IMR-90 (cell line): ENCODE data around the gene URB2. TPM values are rescaled to one million over a fixed set of nuclear protein-coding genes. Genes with fewer than 3 reads are reported as not detected.

Experiments
- ATAC-seq: fragments of 200-7000 bp; cut with Tn5 transposase; 2 replicates; pipeline ENCODE4 v1.9.1; 2020; ENCODE audit warnings: low read depth, mild to moderate bottlenecking, moderate library complexity
- BruUV-seq: library from RNA; stranded (reverse); fragments of 400-500 nt; replicated peaks from 2 replicates; lab custom pipeline; 2021; lab: Mats Ljungman, UMichigan
- CTCF ChIA-PET: fragments of 300-600 bp; formaldehyde crosslinking; extraction: SDS; loops from one replicate; lab custom pipeline; 2021; ENCODE audit warnings: antibody characterized with exemption; lab: Yijun Ruan, JAX
- POLR2A ChIA-PET: fragments of 300-600 bp; sonication (Branson Sonifier 250); formaldehyde crosslinking; loops from one replicate; lab custom pipeline; 2022; ENCODE audit warnings: antibody characterized with exemption; ENCODE audit not compliant: unreplicated experiment; lab: Charles Lee
- DNase-seq: peaks from one replicate; pipeline ENCODE4 v3.0.0; 2013
- H2AFZ ChIP-seq: replicated peaks from 2 replicates; pipeline ENCODE3; 2013; ENCODE audit warnings: low read length, mild to moderate bottlenecking; ENCODE audit not compliant: poor library complexity
- H2AK5ac ChIP-seq: 2 replicates; pipeline ENCODE4 v1.6.1; 2013; ENCODE audit warnings: low read depth, low read length, inconsistent platforms
- H2AK9ac ChIP-seq: replicated peaks from 2 replicates; pipeline ENCODE3; 2013; ENCODE audit warnings: mild to moderate bottlenecking, low read depth, low read length, moderate library complexity; ENCODE audit not compliant: poor library complexity
- H2BK120ac ChIP-seq: 2 replicates; pipeline ENCODE4 v1.6.1; 2013; ENCODE audit warnings: low read depth, low read length, inconsistent platforms
- H2BK15ac ChIP-seq: 3 replicates; pipeline ENCODE4 v1.6.1; 2013; ENCODE audit warnings: low read depth, low read length, inconsistent platforms
- H2BK20ac ChIP-seq: 2 replicates; pipeline ENCODE4 v1.6.1; 2013; ENCODE audit warnings: low read depth, mild to moderate bottlenecking, inconsistent platforms, low read length, moderate library complexity
- H2BK5ac ChIP-seq: 2 replicates; pipeline ENCODE4 v1.6.1; 2013; ENCODE audit warnings: mild to moderate bottlenecking, low read depth, low read length, inconsistent platforms; ENCODE audit not compliant: poor library complexity, severe bottlenecking
- H3K14ac ChIP-seq: replicated peaks from 2 replicates; pipeline ENCODE4 v1.6.1; 2013; ENCODE audit warnings: low read depth, low read length, inconsistent platforms
- H3K18ac ChIP-seq: 2 replicates; pipeline ENCODE4 v1.6.1; 2013; ENCODE audit warnings: low read depth, low read length, control low read depth
- H3K23ac ChIP-seq: 2 replicates; pipeline ENCODE4 v1.6.1; 2013; ENCODE audit warnings: low read depth, low read length, inconsistent platforms
- H3K27ac ChIP-seq: 2 replicates; pipeline ENCODE4 v1.5.1; 2013; ENCODE audit warnings: mild to moderate bottlenecking, control low read depth, low read length; ENCODE audit not compliant: insufficient read depth
- H3K27me3 ChIP-seq: 2 replicates; pipeline ENCODE4 v1.6.1; 2013; ENCODE audit warnings: low read length; ENCODE audit not compliant: control insufficient read depth, insufficient read depth
- H3K36me3 ChIP-seq: 2 replicates; pipeline ENCODE4 v1.6.1; 2013; ENCODE audit warnings: low read length, mixed read lengths; ENCODE audit not compliant: control insufficient read depth, insufficient read depth
- H3K4ac ChIP-seq: 2 replicates; pipeline ENCODE4 v1.6.1; 2013; ENCODE audit warnings: low read depth, low read length, inconsistent platforms
- H3K4me1 ChIP-seq: 2 replicates; pipeline ENCODE4 v1.6.1; 2013; ENCODE audit warnings: low read length, mixed read lengths; ENCODE audit not compliant: control insufficient read depth, insufficient read depth
- H3K4me2 ChIP-seq: 2 replicates; pipeline ENCODE4 v1.6.1; 2013; ENCODE audit warnings: low read depth, mild to moderate bottlenecking, control low read depth, low read length, moderate library complexity
- H3K4me3 ChIP-seq: 2 replicates; pipeline ENCODE4 v1.5.1; 2013; ENCODE audit warnings: low read depth, mild to moderate bottlenecking, control low read depth, low read length, moderate library complexity; ENCODE audit not compliant: insufficient read depth
- H3K56ac ChIP-seq: 2 replicates; pipeline ENCODE4 v1.6.1; 2013; ENCODE audit warnings: low read length, inconsistent platforms; ENCODE audit not compliant: insufficient read depth; ENCODE audit errors: extremely low read depth
- H3K79me1 ChIP-seq, 2 experiments: 2 replicates each; pipeline ENCODE4 v1.6.1; 2013; ENCODE audit warnings: low read length in 2 of 2, inconsistent platforms in 1 of 2, low read depth in 1 of 2
- H3K9ac ChIP-seq: 2 replicates; pipeline ENCODE4 v1.6.1; 2013; ENCODE audit warnings: low read depth, low read length, control low read depth
- H3K9me1 ChIP-seq: 2 replicates; pipeline ENCODE4 v1.6.1; 2013; ENCODE audit warnings: low read length, inconsistent platforms; ENCODE audit not compliant: insufficient read depth
- H3K9me3 ChIP-seq: 2 replicates; pipeline ENCODE4 v1.6.1; 2013; ENCODE audit warnings: low read length; ENCODE audit not compliant: control insufficient read depth, insufficient read depth
- H4K20me1 ChIP-seq: 2 replicates; pipeline ENCODE4 v1.6.1; 2013; ENCODE audit warnings: low read length, inconsistent platforms; ENCODE audit not compliant: insufficient read depth
- H4K5ac ChIP-seq: 2 replicates; pipeline ENCODE4 v1.6.1; 2013; ENCODE audit warnings: mild to moderate bottlenecking, low read depth, low read length, control low read depth
- H4K8ac ChIP-seq, 2 experiments: 2 replicates each; pipeline ENCODE4 v1.6.1; 2013; ENCODE audit warnings: low read depth in 2 of 2, low read length in 2 of 2, control low read depth in 1 of 2, inconsistent platforms in 1 of 2
- H4K91ac ChIP-seq: 2 replicates; pipeline ENCODE4 v1.6.1; 2013; ENCODE audit warnings: low read depth, low read length, inconsistent platforms; ENCODE audit not compliant: insufficient read depth
- CEBPB ChIP-seq: IDR thresholded peaks from 2 replicates; pipeline ENCODE4 v1.6.1; 2012; ENCODE audit warnings: low read depth, low read length, improper control_type of control experiment
- CHD1 ChIP-seq: IDR thresholded peaks from 2 replicates; pipeline ENCODE4 v1.6.1; 2012; ENCODE audit warnings: low read depth, low read length, improper control_type of control experiment
- CTCF ChIP-seq: conservative IDR thresholded peaks from 2 replicates; pipeline ENCODE4 v1.5.1; 2012; ENCODE audit warnings: mild to moderate bottlenecking, low read depth, low read length, improper control_type of control experiment
- ELK1 ChIP-seq: fragments of 150-350 bp; IDR thresholded peaks from 2 replicates; pipeline ENCODE4 v1.6.1; 2016; ENCODE audit warnings: low read depth, mild to moderate bottlenecking, low read length, moderate library complexity, borderline replicate concordance
- FOS ChIP-seq: fragments of 150-350 bp; IDR thresholded peaks from 2 replicates; pipeline ENCODE4 v1.6.1; 2016; ENCODE audit warnings: low read depth, low read length
- MAFK ChIP-seq: IDR thresholded peaks from 2 replicates; pipeline ENCODE4 v1.6.1; 2012; ENCODE audit warnings: low read depth, low read length, improper control_type of control experiment
- MXI1 ChIP-seq: IDR thresholded peaks from 2 replicates; pipeline ENCODE4 v1.6.1; 2012; ENCODE audit warnings: low read depth, mild to moderate bottlenecking, low read length, moderate library complexity, borderline replicate concordance
- NFE2L2 ChIP-seq: fragments of 150-350 bp; IDR thresholded peaks from 2 replicates; pipeline ENCODE4 v1.6.1; 2016; ENCODE audit warnings: low read depth, mild to moderate bottlenecking, low read length
- POLR2A ChIP-seq: IDR thresholded peaks from 2 replicates; pipeline ENCODE4 v1.6.1; 2012; ENCODE audit warnings: mild to moderate bottlenecking, low read depth, low read length
- RAD21 ChIP-seq: IDR thresholded peaks from 2 replicates; pipeline ENCODE4 v1.6.1; 2012; ENCODE audit warnings: low read length, improper control_type of control experiment
- RCOR1 ChIP-seq: IDR thresholded peaks from 2 replicates; pipeline ENCODE4 v1.6.1; 2012; ENCODE audit warnings: mild to moderate bottlenecking, low read length, improper control_type of control experiment; ENCODE audit not compliant: insufficient replicate concordance
- RFX5 ChIP-seq: IDR thresholded peaks from 2 replicates; pipeline ENCODE4 v1.8.0; 2012; ENCODE audit warnings: low read depth, mild to moderate bottlenecking, low read length, moderate library complexity
- SMC3 ChIP-seq: fragments of 150-350 bp; IDR thresholded peaks from 2 replicates; pipeline ENCODE4 v1.6.1; 2016; ENCODE audit warnings: low read depth, mild to moderate bottlenecking, antibody characterized with exemption, low read length, moderate library complexity
- USF2 ChIP-seq: fragments of 150-350 bp; IDR thresholded peaks from 2 replicates; pipeline ENCODE4 v1.6.1; 2017; ENCODE audit warnings: mild to moderate bottlenecking, antibody characterized with exemption, low read length, low read depth
- WGBS, 2 experiments: methylation state at CpG; one replicate each; pipeline versions ENCODE4 v1.1.5 to v1.1.7; 2013; ENCODE audit warnings: missing lambda C conversion rate in 2 of 2; ENCODE audit not compliant: insufficient read length in 1 of 2; ENCODE audit errors: extremely low coverage in 2 of 2; 5-methylcytosine and 5-hydroxymethylcytosine counted together
- dilution Hi-C: fragments of 300-500 bp; cut with HindIII; formaldehyde crosslinking; loops from one replicate; pipeline ENCODE4 v1.14.3; 2018; ENCODE audit warnings: low sequenced_read_pairs; ENCODE audit not compliant: unreplicated experiment
- in situ Hi-C: fragments of 300-500 bp; cut with MboI; formaldehyde crosslinking; loops from 3 replicates; pipeline ENCODE4 v1.14.3; 2019; ENCODE audit warnings: low sequenced_read_pairs, inconsistent platforms, mixed read lengths
- intact Hi-C: fragments of 100-400 bp; cut with micrococcal nuclease; formaldehyde crosslinking; loops from 2 replicates; pipeline ENCODE4 v1.10.0; 2022
- polyA plus RNA-seq, 3 experiments: library from polyadenylated mRNA; depleted of rRNA; stranded (reverse); fragments of >200 nt; gene quantifications; 2 replicates each; pipeline ENCODE4 v1.2.3, GENCODE V29; 2012; ENCODE audit warnings: low replicate concordance in 1 of 3
- total RNA-seq: library from RNA; depleted of rRNA; stranded (reverse); fragments of >200 nt; gene quantifications from 2 replicates; pipeline ENCODE4 v1.2.3, GENCODE V29; 2012

The URB2 gene
- total and polyA plus RNA-seq, 2 of the 4 experiments (the other 2 are of a cell fraction): 5.9 to 15.4 TPM

- dilution Hi-C loops: no loop called here
These were observed 46.2 kb downstream of the URB2 start for GRCh38 chr1:229672246-229672645.

More at GRCh38 chr1:229672246-229672645, 46.2 kb downstream of the URB2 start:
- intact Hi-C loops: no loop called here
- Histone ChIP-seq H2BK20ac (no peak overlapping the region), H3K56ac (no peak overlapping the region), H3K18ac (no peak overlapping the region), H3K27ac (no peak overlapping the region), H3K9me1 (no peaks in the 10 kb centered on the region), H3K36me3 (no peaks in the 10 kb centered on the region), H2BK120ac (no peak overlapping the region), H3K9me3 (no peaks in the 10 kb centered on the region), H3K23ac (no peak overlapping the region), H2BK15ac (no peak overlapping the region), H4K91ac (no peak overlapping the region), H3K4me3 (no peak overlapping the region), H4K20me1 (no peaks in the 10 kb centered on the region), H3K27me3 (no peaks in the 10 kb centered on the region), H3K14ac (no peak overlapping the region), H4K8ac (no peak overlapping the region), H2BK5ac (no peak overlapping the region), H3K4ac (no peak overlapping the region), H3K4me2 (no peak overlapping the region), H2AFZ (no peak overlapping the region), H2AK9ac (no peak overlapping the region), H3K9ac (no peak overlapping the region), H3K4me1 (no peaks in the 10 kb centered on the region), H2AK5ac (no peak overlapping the region), H4K5ac (no peak overlapping the region), H3K79me1 (no peaks in the 10 kb centered on the region)
- DNase-seq (no peak), ATAC-seq (no peak)
- no CpG with 5 or more reads among the region's 2 CpGs for WGBS, 2 experiments
- CTCF ChIA-PET: no interaction called here
- TF ChIP-seq POLR2A (no peak), NFE2L2 (no peak), MXI1 (no peak), RAD21 (no peak), ELK1 (no peak), CTCF (no peak), RFX5 (no peak), CHD1 (no peak), FOS (no peak), MAFK (no peak), CEBPB (no peak), USF2 (no peak), SMC3 (no peak), RCOR1 (no peak)
- in situ Hi-C loops: no loop called here
- no TSS peak for BruUV-seq
- POLR2A ChIA-PET: no interaction called here
